SKM-1 (cell line): Measurements from ENCODE around the gene TGFB1.
"Not testable (repeated sequence)": the region's sequence is repeated elsewhere in the genome, so short reads cannot be mapped to it uniquely, and the experiment has no call there.

ENCODE experiments used
- DNase-seq: peaks from one replicate; lab custom pipeline; 2025; ENCODE audit not compliant: unreplicated experiment; lab: John Stamatoyannopoulos, UW

TGFB1 gene

DNA sequence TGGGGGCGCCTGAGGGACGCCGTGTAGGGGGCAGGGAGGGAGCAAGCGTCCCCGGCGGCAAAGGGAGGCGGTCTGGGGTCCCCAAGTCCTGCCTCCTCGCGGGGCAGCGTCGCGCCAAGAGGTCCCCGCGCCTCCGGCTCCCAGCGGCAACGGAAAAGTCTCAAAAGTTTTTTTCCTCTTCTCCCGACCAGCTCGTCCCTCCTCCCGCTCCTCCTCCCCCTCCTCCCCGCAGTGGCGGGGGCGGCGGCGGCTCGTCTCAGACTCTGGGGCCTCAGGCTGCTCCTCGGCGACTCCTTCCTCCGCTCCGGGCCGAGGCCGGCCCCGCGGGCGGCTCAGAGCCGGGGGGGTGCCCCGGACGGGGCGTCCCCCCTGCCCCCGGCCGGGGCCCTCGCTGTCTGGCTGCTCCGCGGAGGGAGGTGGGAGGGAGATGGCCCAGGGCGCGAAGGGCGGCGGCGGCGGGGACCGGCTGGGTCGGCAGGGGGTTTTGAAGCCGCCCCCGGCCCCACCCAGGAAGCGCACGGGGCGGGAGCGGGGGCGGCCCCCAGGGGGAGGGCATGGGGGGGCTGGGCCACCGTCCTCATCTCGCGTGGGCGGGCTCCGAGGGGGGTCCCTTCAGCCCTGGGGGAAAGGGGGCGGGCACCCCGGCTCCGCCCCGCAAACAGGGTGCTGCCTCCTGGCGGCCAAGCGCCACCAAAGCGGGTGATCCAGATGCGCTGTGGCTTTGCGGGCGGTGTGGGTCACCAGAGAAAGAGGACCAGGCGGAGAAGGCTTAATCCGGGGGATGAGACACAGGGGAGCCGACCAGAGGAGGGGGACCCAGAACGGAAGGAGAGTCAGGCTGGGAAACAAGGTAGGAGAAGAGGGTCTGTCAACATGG is at the start of gene TGFB1:
TSS of gene TGFB1 (minus strand) at position 457 of the 877 bp plus-strand sequence. CDS start 878 bp downstream, outside the sequence.
- DNase-seq, result peak; percentile 88

- DNase-seq, result no peak
Observed at GRCh38 chr19:41402010-41402409, 48.3 kb upstream of the TGFB1 start.

GRCh38 chr19:41401483-41401882 is 47.8 kb upstream of the TGFB1 start:
- no peak for DNase-seq

GRCh38 chr19:41399525-41399924 is 45.8 kb upstream of the TGFB1 start:
- DNase-seq, result no peak

DNA sequence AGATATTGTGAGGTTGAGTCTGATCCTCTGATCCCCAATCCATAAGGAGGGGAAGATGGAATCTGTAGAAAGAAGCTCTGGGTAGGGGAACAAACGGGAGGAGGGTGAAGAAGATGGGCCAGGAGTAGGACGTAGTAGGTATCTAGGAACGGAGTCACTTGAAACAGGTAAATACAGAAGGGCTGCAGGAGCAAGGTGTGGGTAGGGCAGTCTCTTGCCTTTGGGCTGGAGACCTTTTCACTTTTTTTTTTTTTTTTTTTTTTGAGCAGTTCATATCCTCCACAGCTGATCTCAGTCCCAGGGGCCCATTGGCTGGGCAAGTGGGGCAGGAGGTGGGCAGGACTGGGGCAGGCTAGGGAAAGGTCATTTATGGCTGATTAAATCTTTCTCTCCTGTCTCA is 45.4 kb upstream of the TGFB1 start:
- DNase-seq, result no peak

- DNase-seq, result no peak
Observed at GRCh38 chr19:41398598-41398997, 44.9 kb upstream of the TGFB1 start.

GRCh38 chr19:41398050-41398418 is 44.3 kb upstream of the TGFB1 start:
- DNase-seq, result no peak

DNA sequence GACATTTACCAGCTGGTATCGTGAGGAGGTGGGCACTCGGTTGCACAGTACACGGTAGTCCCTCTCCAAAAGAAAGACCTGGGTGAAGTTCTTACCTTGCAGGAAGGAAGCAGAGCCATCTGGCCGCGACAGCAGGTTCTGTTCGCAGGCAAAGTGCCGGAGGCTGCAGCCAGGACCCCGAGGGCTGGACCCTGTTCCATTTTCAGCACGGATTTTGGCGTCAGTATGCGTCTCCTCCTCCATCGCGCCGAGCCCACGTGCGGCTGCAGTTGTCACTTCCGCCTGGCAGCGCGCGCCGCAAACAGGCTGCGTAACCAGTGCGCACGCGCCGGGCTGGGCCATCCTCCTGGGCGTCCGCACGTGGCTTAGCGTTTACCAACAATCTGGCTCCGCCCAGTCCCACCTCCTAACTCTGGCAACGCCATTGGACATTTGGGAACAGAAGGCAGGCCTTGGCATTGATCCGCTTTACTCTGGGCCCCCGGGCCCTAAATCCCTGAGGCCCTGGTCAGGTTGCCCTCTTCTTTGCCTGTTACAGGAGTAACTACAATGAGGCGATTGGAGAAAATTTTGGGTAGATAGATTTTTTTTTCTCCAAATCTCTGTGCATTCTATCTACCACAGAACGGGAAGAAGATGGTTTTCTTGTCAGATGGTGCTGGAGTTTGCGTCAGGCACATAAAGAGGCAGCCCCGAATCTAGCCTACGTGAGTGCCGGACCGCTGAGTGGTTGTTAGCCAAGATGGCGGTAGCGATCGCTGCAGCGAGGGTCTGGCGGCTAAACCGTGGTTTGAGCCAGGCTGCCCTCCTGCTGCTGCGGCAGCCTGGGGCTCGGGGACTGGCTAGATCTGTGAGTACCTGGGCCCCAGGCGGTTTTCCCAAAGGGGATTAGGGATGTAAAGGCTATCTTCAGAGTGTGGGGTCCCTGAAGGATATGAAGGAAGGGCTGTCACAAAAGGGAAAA is 43.6 kb upstream of the TGFB1 start, which contains the start of the genes BCKDHA and EXOSC5:
TSS of gene BCKDHA (plus strand) at position 733 of the 964 bp plus-strand sequence. CDS start at position 743, 10 bp downstream.
TSS of gene EXOSC5 (minus strand) at position 274 of the 964 bp plus-strand sequence. CDS start at position 243, 31 bp downstream.
- peak; percentile 98 for DNase-seq

- DNase-seq, result no peak
Observed at GRCh38 chr19:41395355-41395754, 41.6 kb upstream of the TGFB1 start.

GRCh38 chr19:41392775-41393174 is 39.1 kb upstream of the TGFB1 start:
- no peak for DNase-seq

- no peak for DNase-seq
Observed at GRCh38 chr19:41391618-41392017, 37.9 kb upstream of the TGFB1 start.

DNA sequence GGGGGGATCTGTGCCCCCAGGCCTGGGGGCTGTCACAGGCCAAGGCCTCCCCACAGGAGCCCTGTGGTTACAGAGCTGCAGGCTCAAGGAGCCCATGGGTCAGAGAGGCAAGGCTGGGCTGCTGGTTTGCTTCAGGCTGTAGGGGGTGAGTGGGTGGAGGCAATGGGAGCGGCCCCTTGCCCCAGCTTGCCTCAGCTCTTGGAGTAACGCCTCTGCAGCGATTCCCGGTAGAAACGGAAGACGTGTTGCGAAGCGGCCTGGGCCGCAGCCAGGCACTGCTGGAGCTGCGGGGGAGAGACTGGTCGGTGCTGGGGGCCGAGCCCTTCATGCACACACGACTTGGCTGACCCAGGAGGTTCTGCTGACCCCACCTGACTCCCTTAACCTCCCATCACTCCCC is 32.7 kb upstream of the TGFB1 start:
- DNase-seq, result no peak

DNA sequence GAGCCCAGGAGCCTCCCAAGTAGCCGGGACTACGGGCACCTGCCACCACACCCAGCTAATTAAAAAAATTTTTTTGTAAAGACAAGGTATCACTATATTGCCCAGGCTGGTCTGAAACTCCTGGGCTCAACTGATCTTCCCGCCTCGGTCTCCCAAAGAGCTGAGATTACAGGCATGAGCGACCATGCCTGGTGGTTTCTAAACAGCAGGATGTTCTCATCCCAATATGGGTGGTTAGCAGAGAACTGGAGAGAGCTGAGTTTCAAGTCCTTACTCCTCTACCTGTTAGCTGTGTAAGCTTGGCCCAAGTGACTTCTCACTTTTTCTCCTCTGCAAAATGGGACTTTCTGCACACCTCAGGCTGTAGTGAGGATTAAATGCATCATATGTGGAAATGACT is 30.6 kb upstream of the TGFB1 start:
- no peak for DNase-seq

GRCh38 chr19:41381536-41381935 is 27.8 kb upstream of the TGFB1 start:
- not testable (repeated sequence) for DNase-seq

GRCh38 chr19:41377977-41378709 is 24.4 kb upstream of the TGFB1 start:
- no peak for DNase-seq

DNA sequence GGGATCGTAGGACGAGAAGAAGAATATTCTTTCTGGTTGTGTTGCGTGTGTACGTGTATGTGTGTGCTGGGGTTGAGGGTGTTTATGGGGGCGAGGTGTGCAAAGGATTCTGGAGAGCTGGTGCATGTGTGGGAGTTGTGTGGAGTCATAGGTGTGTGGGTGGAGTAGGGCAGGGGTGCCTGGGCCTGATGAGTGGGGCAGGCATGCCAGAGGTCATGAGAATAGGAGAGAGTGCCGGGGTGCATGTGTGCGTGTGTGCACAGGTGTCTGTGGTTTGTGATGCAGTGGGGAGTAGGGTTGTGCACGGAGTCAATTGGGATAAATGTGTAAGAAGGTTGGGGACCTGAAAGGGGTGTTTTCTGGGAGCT is 23.3 kb upstream of the TGFB1 start:
- DNase-seq, result no peak

- no peak for DNase-seq
Observed at GRCh38 chr19:41376241-41376997, 22.7 kb upstream of the TGFB1 start, which contains the start of gene TMEM91. TMEM91 (plus strand) TSS chr19:41376533; CDS start chr19:41378310, 1,777 bp downstream.

- no peak for DNase-seq
Observed at GRCh38 chr19:41373993-41374392, 20.3 kb upstream of the TGFB1 start.

DNA sequence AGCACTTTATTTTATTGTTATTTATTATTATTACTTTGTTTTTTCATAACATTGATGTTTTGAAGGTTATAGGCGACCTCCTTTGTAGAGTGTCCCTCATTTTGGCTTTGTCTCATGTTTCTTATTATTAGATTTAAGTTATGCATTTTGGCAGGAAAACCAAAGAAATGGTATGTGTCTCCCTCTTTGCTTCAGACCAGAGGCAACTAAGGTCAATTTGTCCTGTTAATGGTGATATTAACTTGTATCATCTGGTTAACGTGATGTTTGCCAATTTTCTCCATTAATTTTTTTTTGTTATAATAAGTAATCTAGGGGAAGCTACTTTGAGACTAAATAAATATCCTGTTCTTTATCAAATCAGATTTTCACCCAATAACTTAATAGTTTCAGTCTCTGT is 18.8 kb upstream of the TGFB1 start:
- DNase-seq, result no peak

DNA sequence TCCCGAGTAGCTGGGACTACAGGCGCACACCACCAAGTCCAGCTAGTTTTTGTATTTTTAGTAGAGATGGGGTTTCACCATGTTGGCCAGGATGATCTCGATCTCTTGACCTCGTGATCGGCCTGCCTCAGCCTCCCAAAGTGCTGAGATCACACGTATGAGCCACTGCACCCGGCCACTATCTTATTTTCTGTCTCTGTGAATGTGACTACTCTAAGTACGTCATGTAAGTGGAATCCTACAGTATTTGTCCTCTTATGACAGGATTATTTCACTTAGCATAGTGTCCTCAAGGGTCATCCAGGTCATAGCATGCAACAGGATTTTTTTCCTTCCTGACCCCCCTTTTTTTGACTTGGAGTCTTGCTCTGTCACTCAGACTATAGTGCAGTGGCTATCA is 17.8 kb upstream of the TGFB1 start:
- DNase-seq, result no peak
